Measurements from ENCODE around the gene STAC3.

STAC3 gene

GRCh38 chr12:57214398-57214781 lies 36.6 kb downstream of the STAC3 start:
- Histone ChIP-seq H3K4me1 (no peaks in the 10 kb centered on the region; the same call in 1 of the 2 replicates), H3K9me3 (no peaks in the 10 kb centered on the region), H3K36me3 (no peaks in the 10 kb centered on the region), H3K27me3 (peaks cover 60% of the 10 kb centered on the region), H3K4me3 (ENCODE audit: low read depth, low read length) (no peak overlapping the region)
- peak; percentile 77 for DNase-seq
- TF ChIP-seq CTCF (IDR thresholded peaks at IDR 0.05; ENCODE audit: low read depth, low read length) = peak; percentile 84

- Histone ChIP-seq H3K4me1 (no peaks in the 10 kb centered on the region; the same call in 1 of the 2 replicates), H3K4me3 (ENCODE audit: low read depth, low read length) (no peak overlapping the region), H3K36me3 (no peaks in the 10 kb centered on the region), H3K9me3 (no peaks in the 10 kb centered on the region), H3K27me3 (peaks cover 55% of the 10 kb centered on the region)
- no peak for DNase-seq
- TF ChIP-seq CTCF (IDR thresholded peaks at IDR 0.05; ENCODE audit: low read depth, low read length) = no peak
These were observed 37.1 kb downstream of the STAC3 start for GRCh38 chr12:57213763-57214397.

GRCh38 chr12:57213058-57213715 lies 37.8 kb downstream of the STAC3 start:
- Histone ChIP-seq H3K27me3 (peaks cover 48% of the 10 kb centered on the region), H3K9me3 (no peaks in the 10 kb centered on the region), H3K4me1 (no peaks in the 10 kb centered on the region; the same call in 1 of the 2 replicates), H3K4me3 (ENCODE audit: low read depth, low read length) (no peak overlapping the region), H3K36me3 (no peaks in the 10 kb centered on the region)
- peak; percentile 90 for TF ChIP-seq CTCF (IDR thresholded peaks at IDR 0.05; ENCODE audit: low read depth, low read length)
- DNase-seq = peak; percentile 84

- no peaks in the 10 kb centered on the region for H3K36me3 ChIP-seq
- H3K27me3 ChIP-seq = peaks cover 43% of the 10 kb centered on the region
- DNase-seq = no peak
- H3K4me3 ChIP-seq (ENCODE audit: low read depth, low read length) = no peak overlapping the region
- TF ChIP-seq CTCF (IDR thresholded peaks at IDR 0.05; ENCODE audit: low read depth, low read length) = no peak
- H3K9me3 ChIP-seq = no peaks in the 10 kb centered on the region
- no peaks in the 10 kb centered on the region; the same call in 1 of the 2 replicates for H3K4me1 ChIP-seq
These were observed 38.3 kb downstream of the STAC3 start for GRCh38 chr12:57212701-57213057.

- no peak for TF ChIP-seq CTCF (IDR thresholded peaks at IDR 0.05; ENCODE audit: low read depth, low read length)
- H3K36me3 ChIP-seq = no peaks in the 10 kb centered on the region
- no peak overlapping the region for H3K4me3 ChIP-seq (ENCODE audit: low read depth, low read length)
- no peaks in the 10 kb centered on the region for H3K9me3 ChIP-seq
- DNase-seq = no peak
- peaks cover 36% of the 10 kb centered on the region for H3K27me3 ChIP-seq
- H3K4me1 ChIP-seq = no peaks in the 10 kb centered on the region; the same call in 1 of the 2 replicates
These were observed 38.9 kb downstream of the STAC3 start for GRCh38 chr12:57211791-57212700.
